NCI-H187 (cell line): ENCODE results near the gene PLCG2.
"Not testable (repeated sequence)": the region's sequence is repeated elsewhere in the genome, so short reads cannot be mapped to it uniquely, and the experiment has no call there.

Experiments used
- DNase-seq, 2 experiments: peaks; one replicate each; lab custom pipeline; 2025; lab: John Stamatoyannopoulos, UW

Gene PLCG2

DNA sequence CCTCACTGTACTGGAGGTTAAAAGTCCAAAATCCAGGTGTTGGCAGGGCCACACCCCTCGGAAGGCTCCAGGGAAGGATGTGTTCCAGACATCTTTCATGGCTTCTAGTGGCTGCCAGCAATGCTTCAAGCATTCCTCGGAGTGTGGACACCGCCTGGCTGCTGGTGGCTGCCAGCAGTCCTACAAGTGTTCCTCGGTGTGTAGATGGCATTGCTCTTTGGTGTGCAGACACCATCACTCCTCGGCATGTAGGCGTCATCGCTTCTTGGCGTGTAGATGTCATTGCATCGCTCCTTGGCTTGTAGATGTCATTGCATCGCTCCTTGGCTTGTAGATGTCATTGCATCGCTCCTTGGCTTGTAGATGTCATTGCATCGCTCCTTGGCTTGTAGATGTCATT lies 98.4 kb downstream of the PLCG2 start:
- not testable (repeated sequence) for DNase-seq

DNA sequence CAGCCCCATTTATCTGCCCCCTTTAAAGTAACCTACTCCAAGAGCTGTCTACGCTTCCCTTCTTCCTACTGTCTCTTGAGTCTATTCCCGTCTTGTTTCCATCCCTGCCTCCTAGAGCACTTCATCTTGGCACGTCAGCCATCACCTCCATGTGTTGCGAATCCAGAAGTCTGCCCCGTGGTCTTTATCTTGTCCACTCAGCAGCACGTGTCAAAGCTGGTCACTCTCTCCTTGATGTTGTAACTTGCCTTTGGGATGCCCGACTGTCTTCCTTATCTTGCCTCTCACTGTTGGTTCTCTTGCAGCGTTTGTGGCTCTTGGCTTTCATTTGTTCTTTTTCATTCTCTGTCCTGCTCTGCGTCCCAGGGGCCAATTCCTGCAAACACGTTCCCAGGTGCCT lies 99.4 kb downstream of the PLCG2 start:
- DNase-seq, result no peak

DNA sequence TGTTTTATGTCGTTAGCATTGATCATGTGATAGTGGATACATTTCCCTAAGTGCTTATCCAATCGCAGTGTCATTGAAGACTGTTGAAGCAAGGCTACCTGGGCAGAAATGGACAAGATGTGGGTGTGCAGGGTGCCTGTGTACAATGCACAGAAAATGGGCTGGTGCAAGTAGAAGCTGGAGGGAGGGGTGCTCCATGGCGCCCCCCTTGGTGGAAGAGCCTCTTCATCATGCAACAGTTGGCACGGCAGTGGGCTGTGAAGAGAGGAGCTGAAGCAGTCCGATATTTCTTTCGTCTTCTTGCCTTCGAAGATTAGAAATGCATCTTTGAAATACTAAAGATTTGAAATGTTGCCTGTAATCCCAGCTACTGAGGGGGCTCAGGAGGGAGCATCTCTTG lies 100.5 kb downstream of the PLCG2 start:
- DNase-seq, result no peak

DNA sequence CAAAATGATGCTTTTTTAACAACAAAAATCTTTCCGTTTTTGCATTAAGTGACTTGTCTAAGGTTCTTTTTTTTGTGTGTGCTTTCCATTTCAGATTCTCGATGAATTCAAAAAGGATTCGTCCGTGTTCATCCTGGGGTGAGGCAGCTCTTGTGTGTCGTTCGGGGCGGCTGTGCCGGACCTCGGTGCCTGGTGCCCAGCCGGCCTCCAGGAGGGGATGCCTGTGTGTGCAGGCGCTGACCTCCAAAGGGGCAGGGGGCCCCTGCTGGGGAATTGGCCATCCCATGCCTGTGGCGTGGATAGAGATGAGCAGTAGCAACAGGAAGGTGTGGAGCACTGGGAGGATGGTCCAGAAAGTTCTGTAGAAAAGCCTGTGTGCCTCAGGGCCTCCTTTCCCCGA lies 101.7 kb downstream of the PLCG2 start:
- no peak for DNase-seq

DNA sequence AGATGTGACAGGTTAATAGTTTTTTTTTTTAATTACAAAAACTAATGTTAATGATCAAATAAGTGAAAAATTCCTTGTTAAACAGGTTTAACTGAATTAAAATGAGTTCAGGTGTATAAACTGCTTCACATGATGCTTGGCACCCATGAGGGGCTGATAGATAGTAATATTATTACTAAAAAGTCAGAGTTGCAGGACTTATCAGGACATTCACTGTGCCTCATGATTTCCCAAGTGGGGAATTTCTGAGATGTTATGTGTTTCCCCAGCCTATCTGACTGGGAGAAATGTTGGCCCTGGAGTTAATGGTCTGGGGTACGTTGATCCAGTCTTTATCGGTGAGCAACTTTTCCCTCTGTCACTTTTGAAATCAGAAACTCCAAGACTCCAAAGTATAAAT lies 102.1 kb downstream of the PLCG2 start:
- DNase-seq, result no peak

DNA sequence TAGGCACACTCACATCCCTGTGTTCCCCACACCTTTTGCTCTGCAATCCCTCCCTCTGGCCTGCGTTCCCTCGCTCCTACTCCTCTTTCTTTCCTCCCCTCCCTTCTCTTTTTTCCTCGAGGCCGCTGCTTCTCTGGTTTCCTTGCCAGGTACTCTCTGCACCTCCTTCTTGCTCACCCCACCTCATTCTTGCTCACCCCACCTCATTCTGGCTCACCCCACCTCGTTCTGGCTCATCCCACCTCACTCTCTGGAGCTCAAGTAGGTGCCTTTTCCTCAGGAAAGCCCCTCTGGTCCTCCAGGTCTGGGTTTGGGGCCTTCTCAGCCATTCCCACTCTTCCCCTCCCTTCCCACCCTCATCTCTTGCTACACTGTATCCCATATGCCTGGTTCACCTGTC lies 103.5 kb downstream of the PLCG2 start:
- no peak for DNase-seq

DNA sequence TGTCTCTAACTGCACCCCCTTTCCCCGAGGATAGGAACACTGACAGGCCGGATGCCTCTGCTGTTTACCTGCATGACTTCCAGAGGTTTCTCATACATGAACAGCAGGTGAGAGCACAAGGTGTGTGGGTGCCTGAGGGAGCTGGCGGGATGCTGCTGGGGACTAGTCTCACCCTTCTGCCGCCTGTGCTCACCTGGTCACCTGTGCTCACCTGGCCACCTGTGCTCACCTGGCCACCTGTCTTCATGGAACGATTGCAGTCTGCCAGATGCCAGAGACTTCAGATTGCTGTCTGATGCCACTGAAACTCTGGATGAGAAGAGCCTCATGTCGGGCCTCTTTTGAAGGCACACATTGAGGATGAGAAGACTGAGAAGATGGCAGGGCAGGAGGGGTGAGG lies 104.1 kb downstream of the PLCG2 start:
- DNase-seq, result no peak

DNA sequence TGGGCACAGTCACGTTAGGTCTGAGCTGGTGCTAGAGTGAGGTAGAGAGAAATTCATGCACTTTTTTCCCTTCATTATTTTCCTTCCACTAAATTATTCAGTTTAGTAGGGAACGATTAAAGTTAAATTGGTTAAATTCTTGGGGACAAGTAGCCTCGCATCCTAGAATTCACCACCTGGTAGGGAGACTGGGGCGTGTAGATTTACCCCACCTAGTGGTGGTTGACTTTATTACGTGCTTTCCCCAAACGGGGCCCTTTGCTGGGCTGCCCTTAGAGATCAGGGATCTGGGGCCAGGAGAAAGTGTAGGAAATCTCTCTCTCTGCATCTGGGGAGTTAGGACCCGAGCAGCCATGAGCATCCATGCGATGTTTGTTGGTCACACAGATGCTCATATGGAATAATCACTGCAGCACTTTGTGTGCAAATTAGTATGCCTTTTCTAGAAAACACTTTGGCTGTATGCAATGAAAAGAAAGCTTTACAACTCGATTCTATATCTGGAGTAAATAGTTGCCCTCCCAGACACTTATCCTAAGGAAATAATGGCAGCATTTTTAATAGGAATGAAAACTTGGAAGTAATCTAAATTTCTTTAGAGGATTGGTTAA lies 107.0 kb downstream of the PLCG2 start:
- no peak for DNase-seq

DNA sequence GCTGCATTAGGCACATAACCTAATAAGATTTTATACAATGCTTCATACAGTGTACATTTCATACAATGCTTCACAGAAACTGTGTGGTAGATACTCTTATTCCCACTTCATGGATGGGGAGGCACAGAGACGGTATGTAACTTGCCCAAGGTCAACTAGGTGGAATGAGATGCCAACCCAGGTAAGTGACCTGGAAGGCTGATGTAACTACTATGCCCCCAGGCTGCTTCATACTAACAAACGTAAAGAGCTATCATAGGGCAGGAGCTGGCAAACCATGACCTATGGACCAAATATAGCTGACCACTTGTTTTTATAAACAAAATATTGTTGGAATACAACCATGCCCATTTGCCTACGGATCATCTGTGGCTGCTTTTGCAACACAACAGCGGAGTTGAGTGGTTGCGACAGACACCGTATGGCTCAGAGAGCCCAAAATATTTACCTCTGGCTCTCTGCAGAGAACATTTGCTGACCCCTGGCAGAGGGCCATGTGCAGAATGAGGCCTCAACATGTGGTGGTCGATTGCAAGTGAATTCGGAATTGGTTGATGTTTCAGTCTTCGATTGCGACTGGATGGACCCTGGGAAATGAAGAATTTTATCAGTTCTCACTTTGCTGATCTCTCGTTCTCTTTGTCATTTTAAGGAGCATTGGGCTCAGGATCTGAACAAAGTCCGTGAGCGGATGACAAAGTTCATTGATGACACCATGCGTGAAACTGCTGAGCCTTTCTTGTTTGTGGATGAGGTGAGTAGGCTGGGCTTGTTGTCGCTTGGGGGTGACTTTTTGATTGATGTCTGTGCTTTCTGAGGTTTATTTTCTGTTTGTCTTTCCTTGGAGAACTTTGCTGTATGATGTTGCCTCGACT lies 109.7 kb downstream of the PLCG2 start:
- DNase-seq, result no peak

DNA sequence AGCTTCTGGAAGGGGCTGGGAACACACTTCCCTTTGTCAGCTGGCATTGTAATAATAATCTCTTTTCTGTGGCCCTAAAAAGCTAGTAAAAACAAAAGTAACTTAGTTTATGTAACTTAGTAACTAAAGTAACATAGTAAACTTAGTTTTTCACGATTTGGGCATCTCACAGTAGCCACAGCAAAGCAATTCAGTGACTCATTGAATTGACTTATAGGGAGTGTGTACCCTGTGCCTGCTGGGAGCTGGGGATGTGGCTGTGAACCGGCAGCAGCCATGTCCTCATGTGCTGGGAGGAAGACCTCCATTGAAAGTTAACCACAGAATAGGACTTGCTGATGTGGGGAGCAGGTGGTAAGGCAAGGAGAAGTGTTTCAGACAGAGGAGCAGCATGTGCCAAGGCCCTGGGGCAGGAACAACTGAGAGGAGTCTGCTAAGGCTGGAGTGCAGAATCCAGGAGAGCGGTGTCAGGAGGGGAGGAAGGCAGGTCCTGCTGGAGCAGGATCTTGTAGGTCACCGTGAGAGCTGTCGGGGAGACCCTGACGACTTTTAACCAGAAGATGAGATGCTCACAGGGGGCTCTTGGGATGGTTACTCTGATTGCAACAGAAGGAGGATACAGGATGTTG lies 112.8 kb downstream of the PLCG2 start:
- DNase-seq, result no peak

DNA sequence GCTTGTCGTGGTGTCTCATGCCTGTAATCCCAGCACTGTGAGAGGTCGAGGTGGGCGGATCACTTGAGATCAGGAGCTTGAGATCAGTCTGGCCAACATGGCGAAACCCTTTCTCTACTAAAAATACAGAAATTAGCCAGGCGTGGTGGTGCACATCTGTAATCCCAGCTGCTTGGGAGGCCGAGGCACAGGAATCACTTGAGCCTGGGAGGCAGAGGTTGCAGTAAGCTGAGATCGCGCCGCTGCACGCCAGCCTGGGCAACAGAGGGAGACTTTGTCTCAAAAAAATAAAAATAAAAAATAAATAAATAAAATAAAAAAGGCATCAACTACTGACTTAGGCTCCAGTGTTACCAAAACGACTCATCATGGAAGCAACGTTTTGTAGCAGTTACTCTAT lies 115.5 kb downstream of the PLCG2 start:
- no peak for DNase-seq

DNA sequence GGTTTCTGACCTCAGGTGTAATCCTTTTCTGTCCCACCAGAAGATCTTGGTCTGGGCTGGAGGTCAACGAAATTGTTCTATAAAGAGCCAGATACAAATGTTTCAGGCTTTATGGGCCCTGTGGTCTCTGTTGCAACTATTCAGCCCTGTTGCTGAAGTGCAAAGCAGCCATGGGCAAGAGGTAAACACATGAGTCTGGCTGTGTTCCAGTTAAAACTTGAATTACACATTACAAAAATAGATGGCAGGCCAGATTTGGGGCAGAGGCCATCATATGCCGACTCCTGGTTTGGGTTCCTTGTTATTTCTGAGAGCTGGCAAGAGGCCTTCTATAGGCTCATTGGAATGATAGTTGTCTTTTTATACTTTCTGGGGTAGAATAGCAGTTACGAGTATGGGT lies 117.8 kb downstream of the PLCG2 start:
- DNase-seq, result no peak

DNA sequence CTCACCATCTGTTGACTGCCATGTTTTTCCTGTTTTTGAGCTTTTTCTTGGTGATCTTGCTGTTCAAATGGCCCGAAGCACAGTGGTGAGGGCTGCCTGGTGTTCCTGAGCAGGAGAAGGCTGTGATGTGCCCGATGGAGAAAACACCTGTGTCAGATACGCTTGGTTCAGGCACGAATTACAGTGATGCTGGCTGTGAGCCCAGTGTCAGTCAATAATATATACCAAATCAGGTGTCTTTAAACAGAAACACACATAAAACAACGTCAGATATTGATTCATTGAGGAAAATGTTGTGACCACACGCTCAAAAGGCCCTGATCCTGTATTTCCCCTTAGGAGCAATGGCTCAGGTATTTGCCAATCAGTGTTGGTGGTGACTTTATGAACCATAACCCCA lies 120.5 kb downstream of the PLCG2 start:
- DNase-seq, result no peak

DNA sequence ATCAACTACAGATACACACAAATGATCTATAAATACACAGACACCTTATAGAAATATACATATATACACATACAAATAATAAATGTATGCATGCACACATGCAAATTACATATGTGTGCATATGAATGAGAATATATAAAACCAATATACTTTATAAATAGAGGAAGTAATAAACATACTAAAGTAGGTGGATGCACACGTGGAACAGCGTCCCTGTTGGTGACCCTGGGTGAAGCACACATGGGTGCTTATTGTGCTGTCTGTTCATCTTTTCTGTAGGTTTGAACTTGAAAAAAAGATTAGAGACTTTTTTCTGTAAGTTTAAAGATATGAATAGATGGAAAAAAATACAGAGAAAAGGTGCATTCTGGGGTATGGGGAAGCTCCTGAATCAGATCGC lies 120.9 kb downstream of the PLCG2 start:
- DNase-seq, result no peak

DNA sequence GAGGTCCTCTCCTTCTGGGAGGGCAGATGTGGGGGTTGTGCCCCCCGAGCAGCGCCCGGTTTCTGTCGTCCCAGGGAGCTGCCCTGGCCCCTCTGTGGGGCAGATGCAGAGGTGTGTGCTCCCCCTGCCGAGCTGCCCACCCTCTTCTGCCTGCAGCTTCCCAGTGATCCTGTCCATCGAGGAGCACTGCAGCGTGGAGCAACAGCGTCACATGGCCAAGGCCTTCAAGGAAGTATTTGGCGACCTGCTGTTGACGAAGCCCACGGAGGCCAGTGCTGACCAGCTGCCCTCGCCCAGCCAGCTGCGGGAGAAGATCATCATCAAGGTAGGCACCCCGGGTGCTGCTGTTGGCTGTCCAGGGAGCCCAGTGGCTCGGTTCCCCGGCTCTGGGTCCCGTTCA lies 121.4 kb downstream of the PLCG2 start:
- DNase-seq, result no peak

DNA sequence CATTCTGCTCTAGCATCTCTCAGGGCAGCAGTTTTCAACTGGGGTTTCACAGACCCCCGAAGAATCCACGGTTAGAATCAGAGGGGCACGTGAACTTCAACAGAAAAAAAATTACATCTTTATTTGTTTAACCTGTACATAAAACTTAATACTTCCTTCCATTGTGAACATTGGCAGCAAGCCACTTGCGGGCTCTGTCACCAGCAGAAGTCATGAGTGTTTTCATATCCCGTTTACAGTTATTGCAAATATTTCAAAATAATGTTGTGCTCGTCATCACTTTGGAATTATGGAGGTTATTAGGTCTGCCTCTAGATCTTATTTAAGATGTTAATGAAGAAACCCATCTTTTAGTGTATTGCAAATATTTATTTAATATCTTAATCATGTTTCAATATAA lies 122.4 kb downstream of the PLCG2 start:
- DNase-seq, result no peak

DNA sequence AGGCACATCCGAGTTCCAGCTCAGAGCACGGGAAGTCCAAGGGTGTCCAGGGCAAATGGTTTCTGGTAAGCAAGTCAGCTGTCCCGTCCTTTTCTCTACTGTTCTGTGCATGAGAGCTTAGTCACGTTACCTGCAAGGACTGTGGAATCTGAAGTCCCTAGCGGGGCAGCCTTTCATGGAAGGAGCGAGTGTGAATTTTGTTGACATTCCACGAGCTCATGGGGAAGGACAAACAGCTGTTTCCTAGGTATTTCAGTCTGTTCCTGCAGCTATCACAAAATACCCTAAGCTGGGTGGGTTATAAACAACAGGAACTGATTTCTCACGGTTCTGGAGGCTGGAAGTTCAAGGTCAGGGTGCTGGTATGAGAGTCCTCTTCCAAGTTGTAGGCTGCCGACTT lies 122.9 kb downstream of the PLCG2 start:
- no peak for DNase-seq

DNA sequence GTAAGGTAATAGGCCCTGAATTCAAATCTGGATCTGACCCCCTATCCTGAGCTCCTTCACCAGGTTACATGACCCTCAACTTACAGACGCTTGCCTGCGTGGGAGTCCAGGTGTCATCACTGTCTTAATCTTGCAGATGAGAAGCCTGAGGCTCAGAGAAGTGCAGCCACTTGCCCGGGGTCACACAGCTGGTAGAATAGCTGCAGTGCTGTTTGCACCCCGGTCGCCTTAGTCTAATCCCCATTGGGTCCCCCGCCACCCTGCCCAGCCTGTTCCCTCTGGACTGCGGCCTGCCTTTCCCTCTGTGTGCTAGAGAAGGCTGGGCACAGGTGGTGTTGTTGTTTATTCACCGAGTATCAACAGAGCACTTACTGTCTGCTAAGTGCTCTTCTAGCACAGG lies 125.2 kb downstream of the PLCG2 start:
- no peak for DNase-seq

DNA sequence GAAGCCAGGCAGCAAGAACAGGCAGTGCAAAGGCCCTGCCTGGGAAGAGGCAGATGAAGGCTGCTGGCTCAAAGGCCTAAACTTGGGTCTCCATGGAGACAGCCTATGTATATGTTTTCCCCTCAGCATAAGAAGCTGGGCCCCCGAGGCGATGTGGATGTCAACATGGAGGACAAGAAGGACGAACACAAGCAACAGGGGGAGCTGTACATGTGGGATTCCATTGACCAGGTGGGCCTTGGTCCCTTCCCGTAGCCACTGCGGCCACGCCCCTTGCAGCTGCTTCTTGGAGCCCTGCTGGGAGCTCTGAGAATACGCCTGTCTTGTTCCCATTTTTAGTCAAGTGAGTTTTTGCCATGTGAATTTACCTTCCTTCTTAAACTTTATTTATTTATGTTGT lies 126.2 kb downstream of the PLCG2 start:
- DNase-seq, result no peak

DNA sequence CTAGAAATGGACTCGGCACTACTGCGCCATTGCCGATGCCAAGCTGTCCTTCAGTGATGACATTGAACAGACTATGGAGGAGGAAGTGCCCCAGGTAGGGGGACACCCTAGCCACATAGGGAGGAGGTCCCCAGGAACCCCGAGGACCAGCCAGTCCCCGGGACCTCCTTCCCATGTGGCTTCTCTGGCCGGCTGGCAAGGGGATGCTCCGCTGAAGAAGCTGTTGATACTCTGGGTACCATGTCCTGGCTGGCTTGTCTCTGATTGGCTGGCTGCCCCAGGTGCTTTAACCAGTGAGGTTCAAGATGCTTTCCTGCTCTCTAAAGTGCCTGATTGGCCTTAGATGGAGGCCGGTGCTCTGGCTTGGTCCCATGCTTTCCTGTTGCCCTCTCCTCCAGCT lies 128.6 kb downstream of the PLCG2 start:
- no peak for DNase-seq

DNA sequence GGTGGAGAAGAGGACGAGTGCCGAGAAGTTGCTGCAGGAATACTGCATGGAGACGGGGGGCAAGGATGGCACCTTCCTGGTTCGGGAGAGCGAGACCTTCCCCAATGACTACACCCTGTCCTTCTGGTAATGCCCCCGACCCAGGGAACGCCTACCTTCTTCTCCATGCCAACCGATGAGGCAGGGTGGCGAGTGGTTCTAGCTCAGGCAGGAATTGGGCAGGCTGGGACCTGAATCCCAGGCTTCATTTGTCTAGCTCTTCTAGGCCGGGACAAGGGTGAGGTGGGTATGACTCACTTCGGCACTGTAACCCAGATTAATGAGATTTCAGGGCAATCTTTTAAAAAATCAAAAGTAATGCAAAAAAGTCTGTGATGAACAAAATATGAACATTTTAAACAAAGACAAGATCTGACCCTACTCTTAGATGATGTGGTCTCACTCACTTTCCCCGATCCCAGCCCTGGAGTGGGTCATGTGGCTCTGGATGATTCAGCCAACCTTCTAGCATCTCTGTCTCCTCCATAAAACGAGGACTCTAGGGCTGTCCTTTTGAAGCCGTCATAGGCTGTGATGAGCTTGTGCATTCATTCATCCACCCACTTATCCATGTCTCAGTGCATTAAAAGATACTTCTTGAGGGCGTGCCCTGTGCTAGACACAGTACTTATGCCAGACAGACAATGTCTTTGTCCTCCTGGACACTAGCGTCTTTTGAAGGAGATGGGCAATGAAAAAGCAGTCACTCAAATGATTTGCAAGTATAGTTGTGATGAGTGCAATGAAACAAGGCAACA lies 129.6 kb downstream of the PLCG2 start:
- DNase-seq, result no peak

DNA sequence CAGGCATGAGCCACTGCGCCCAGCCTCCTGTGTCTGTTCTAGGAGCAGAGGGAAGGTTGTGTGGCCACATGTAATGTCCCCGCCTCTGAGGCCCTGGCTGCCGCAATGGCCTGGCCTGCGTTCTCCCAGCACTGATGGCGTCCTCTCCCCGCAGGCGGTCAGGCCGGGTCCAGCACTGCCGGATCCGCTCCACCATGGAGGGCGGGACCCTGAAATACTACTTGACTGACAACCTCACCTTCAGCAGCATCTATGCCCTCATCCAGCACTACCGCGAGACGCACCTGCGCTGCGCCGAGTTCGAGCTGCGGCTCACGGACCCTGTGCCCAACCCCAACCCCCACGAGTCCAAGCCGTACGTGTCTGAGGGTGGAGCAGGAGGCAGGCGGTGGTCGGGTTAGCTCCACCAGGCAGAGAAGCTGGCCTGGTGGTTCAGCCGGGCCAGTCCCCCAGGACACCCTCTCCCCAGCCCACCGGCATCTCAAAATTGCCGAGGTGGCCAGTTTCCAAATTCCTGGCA lies 131.3 kb downstream of the PLCG2 start:
- DNase-seq, result no peak
